Epithelial cell of esophagus (primary cell): ENCODE results near the gene ARHGAP26.

ENCODE experiments used
- DNase-seq: peaks from one replicate; pipeline ENCODE4 v3.0.0; 2010; ENCODE audit warnings: low read depth
- H3K4me3 ChIP-seq: 2 replicates; pipeline ENCODE4 v1.5.1; 2011; ENCODE audit warnings: mild to moderate bottlenecking, low read length, control low read depth
- CTCF ChIP-seq: IDR thresholded peaks from 2 replicates; pipeline ENCODE4 v1.5.1; 2011; ENCODE audit warnings: low read depth, mild to moderate bottlenecking, low read length, control low read depth, inconsistent platforms; ENCODE audit not compliant: insufficient read depth; ENCODE audit errors: missing control alignments

The ARHGAP26 gene

GRCh38 chr5:143182106-143182505 is 411.9 kb downstream of the ARHGAP26 start:
- DNase-seq = no peak
- no peak for TF ChIP-seq CTCF

GRCh38 chr5:143182901-143183820 is 413.0 kb downstream of the ARHGAP26 start:
- DNase-seq = no peak
- H3K4me3 ChIP-seq = no peak overlapping the region
- TF ChIP-seq CTCF = no peak

More at GRCh38 chr5:143182106-143182505, 411.9 kb downstream of the ARHGAP26 start:
- H3K4me3 ChIP-seq = no peak overlapping the region

- TF ChIP-seq CTCF = no peak
Measured at GRCh38 chr5:143183989-143184388, 413.8 kb downstream of the ARHGAP26 start.

GRCh38 chr5:143186623-143187022 is 416.4 kb downstream of the ARHGAP26 start:
- no peak for DNase-seq
- TF ChIP-seq CTCF = no peak
- H3K4me3 ChIP-seq = no peak overlapping the region

More at GRCh38 chr5:143183989-143184388, 413.8 kb downstream of the ARHGAP26 start:
- H3K4me3 ChIP-seq = no peak overlapping the region
- DNase-seq = no peak

- TF ChIP-seq CTCF = no peak
- no peak overlapping the region for H3K4me3 ChIP-seq
- DNase-seq = peak; percentile 46
Measured at GRCh38 chr5:143187495-143187894, 417.3 kb downstream of the ARHGAP26 start.

- H3K4me3 ChIP-seq = no peak overlapping the region
- no peak for DNase-seq
- TF ChIP-seq CTCF = no peak
Measured at GRCh38 chr5:143188083-143188482, 417.9 kb downstream of the ARHGAP26 start.
